Activated CD8-positive, alpha-beta memory T cell treated with anti-CD3 and anti-CD28 coated beads, Interleukin-2, amount 10 ng/mL, durations not matched to agents 7 days and 5 days (primary cell): ENCODE results near the gene KIF1A. TPM values are rescaled to one million over a fixed set of nuclear protein-coding genes. Genes with fewer than 3 reads are reported as not detected.
"Not testable (repeated sequence)": the region's sequence is repeated elsewhere in the genome, so short reads cannot be mapped to it uniquely, and the experiment has no call there.

ENCODE experiments used
- ATAC-seq: fragments of 150-1000 bp; cut with Tn5 transposase; one replicate; pipeline ENCODE4 v1.10.0; 2021; ENCODE audit warnings: moderate library complexity
- CTCF ChIA-PET: fragments of 350-600 bp; sonication (Branson Sonifier 250); formaldehyde crosslinking; loops from one replicate; lab custom pipeline; 2021; ENCODE audit warnings: antibody characterized with exemption; lab: Charles Lee
- DNase-seq: peaks from one replicate; pipeline ENCODE4 v3.0.0-alpha.2; 2020
- H3K27ac Mint-ChIP-seq: one replicate; pipeline ENCODE4 v1.8.0; 2021; ENCODE audit warnings: mild to moderate bottlenecking, mixed read lengths
- H3K27me3 Mint-ChIP-seq: one replicate; pipeline ENCODE4 v1.8.0; 2021; ENCODE audit warnings: mixed read lengths
- H3K36me3 Mint-ChIP-seq: one replicate; pipeline ENCODE4 v1.8.0; 2021; ENCODE audit warnings: mild to moderate bottlenecking, mixed read lengths
- H3K4me1 Mint-ChIP-seq: one replicate; pipeline ENCODE4 v1.8.0; 2021; ENCODE audit warnings: mixed read lengths
- H3K4me3 Mint-ChIP-seq: one replicate; pipeline ENCODE4 v1.8.0; 2021; ENCODE audit warnings: mild to moderate bottlenecking, moderate library complexity, mixed read lengths
- H3K9me3 Mint-ChIP-seq: one replicate; pipeline ENCODE4 v1.8.0; 2022; ENCODE audit warnings: low read depth, mixed read lengths
- total RNA-seq, 2 experiments: library from RNA; stranded (reverse); gene quantifications; one replicate each; pipeline ENCODE4 v1.2.3, GENCODE V29; 2021

KIF1A gene
- total RNA-seq, 2 experiments from 2014 or later, result 0.76 to 4.6 TPM

DNA sequence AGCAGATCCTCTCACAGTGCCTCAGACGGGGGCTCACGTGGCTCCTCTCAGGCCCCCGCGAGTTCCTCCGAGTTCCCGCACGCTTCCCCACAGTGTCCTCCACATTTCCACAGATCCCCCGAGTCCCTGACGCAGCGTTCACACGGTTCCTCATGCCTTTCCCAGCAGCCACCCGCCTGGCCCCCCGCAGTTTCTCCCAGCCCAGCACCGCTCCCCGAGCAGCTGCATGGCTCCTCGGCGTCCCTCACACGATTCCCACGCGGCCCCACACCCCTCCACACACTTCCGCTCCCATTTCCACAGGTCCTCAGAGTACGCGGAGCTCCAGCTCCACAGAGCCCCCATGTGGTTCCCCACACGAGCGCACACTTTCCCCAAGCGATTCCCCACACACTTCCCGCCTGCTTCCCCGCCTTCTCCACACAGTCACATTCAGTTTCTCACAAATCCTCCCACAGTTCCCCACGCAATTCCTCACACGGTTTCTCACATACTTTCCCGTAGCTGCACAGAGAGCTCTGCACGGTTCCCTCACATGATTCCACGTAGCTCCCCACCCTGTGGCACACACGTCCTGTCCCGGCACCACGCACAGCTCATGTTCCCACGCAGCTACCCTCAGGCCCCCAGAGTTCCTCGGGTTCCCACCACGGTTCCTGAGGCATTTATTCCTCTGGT is 39.9 kb downstream of the KIF1A start:
- no peaks in the 10 kb centered on the region for H3K9me3 Mint-ChIP-seq
- CTCF ChIA-PET, result no interaction called here
- DNase-seq, result no peak

DNA sequence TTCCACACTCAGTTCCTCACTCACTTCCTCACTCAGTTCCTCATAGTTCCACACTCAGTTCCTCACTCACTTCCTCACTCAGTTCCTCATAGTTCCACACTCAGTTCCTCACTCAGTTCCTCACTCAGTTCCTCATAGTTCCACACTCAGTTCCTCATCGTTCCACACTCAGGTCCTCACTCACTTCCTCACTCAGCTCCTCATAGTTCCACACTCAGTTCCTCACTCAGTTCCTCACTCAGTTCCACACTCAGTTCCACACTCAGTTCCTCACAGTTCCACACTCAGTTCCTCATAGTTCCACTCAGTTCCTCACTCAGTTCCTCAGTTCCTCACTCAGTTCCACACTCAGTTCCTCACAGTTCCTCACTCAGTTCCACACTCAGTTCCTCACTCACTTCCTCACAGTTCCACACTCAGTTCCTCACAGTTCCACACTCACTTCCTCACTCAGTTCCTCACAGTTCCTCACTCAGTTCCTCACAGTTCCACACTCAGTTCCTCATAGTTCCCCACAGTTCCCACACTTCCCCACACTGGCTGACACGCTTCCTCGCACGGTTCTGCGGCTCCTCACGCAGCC is 40.7 kb downstream of the KIF1A start:
- CTCF ChIA-PET, ATAC-seq, H3K4me1 Mint-ChIP-seq, H3K27me3 Mint-ChIP-seq, H3K9me3 Mint-ChIP-seq, H3K36me3 Mint-ChIP-seq, H3K27ac Mint-ChIP-seq, H3K4me3 Mint-ChIP-seq, DNase-seq: not testable (repeated sequence)

More for the DNA sequence above, 39.9 kb downstream of the KIF1A start:
- H3K4me1 Mint-ChIP-seq, result no peaks in the 10 kb centered on the region
- H3K4me3 Mint-ChIP-seq, result no peak overlapping the region
- no peaks in the 10 kb centered on the region for H3K36me3 Mint-ChIP-seq
- no peak overlapping the region for H3K27ac Mint-ChIP-seq
- ATAC-seq, result no peak
- no peaks in the 10 kb centered on the region for H3K27me3 Mint-ChIP-seq

DNA sequence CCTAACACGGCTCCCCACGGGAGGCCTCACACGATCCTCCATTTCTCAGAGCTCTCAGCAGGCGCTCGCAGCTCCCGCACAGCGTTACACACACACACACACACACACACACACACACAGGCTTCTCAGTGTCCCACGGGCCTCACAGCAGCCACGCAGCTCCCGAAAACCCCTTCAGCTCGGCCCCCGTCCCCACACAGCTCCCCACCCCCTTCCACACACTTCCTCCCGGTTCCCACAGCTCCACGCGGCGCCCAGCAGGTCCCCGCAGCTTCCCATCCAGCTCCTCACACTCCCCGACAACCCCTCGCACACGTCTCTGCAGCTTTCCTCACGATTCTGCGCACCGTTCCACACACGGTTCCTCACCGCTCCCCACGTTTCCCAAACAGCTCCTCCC is 41.6 kb downstream of the KIF1A start:
- no peak for ATAC-seq
- CTCF ChIA-PET, result no interaction called here
- Mint-ChIP-seq H3K9me3 (no peaks in the 10 kb centered on the region), H3K4me3 (no peak overlapping the region), H3K27ac (no peak overlapping the region), H3K36me3 (no peaks in the 10 kb centered on the region), H3K27me3 (no peaks in the 10 kb centered on the region), H3K4me1 (no peaks in the 10 kb centered on the region)
- DNase-seq, result no peak

DNA sequence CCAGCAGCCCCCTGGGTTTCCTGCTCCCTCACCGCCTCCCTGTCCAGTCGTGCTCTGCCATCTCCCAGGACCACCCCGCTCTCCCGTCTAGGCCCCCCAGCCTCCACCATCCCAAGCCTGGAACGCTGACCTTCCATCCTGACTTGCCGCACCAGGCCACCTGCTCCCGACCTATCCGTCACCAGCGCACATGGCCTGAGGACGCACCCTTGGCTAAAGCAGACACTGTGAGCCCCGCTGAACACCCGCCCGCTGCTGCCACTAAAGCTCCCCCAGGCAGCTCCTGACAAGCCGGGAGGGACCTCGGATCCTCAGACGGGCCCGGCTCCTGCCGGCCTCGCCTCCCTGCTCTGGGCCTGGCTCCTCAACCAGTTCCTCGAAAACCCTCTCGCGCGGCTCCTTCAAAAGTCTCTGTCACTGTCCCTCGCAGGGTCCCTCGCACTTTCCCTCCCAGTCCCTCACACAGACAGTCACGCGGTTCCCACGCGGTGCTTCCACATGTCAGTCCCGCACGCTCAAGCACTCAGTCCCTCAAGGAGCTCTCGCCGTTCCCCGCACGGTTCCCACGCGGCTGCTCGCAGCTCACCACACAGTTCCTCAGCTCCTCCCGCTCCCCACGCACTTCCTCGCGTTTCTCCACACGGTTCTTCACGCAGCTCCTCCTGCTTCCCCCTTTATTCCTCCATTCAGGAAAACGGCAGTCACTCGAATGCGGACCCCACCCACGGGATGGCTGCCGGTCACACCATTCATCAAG is 42.4 kb downstream of the KIF1A start:
- CTCF ChIA-PET, result no interaction called here
- Mint-ChIP-seq H3K4me1 (no peaks in the 10 kb centered on the region), H3K9me3 (no peaks in the 10 kb centered on the region), H3K27ac (no peak overlapping the region), H3K27me3 (no peaks in the 10 kb centered on the region), H3K4me3 (no peak overlapping the region), H3K36me3 (no peaks in the 10 kb centered on the region)
- DNase-seq, result no peak
- ATAC-seq, result no peak

DNA sequence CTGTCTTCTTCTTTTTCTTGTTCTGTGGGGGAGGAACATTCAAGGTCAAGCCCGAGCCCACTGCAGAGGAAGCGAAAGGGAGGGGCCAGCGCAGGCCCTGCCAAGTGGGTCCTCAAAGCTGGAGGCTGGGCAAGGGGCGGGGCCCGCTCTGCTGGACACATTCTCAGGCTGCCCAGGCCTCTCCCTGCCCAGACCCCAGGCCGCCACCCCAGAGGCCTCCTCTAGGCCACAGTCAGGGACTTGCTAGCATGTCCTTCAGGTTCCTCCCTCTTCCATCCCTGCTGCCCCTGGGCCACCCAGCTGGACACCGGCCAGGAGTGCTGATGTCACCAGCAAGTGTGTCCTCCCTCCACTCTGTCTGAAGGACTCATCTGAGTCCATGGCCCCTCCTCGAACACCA is 44.1 kb downstream of the KIF1A start:
- CTCF ChIA-PET, result no interaction called here
- H3K4me3 Mint-ChIP-seq, result no peak overlapping the region

DNA sequence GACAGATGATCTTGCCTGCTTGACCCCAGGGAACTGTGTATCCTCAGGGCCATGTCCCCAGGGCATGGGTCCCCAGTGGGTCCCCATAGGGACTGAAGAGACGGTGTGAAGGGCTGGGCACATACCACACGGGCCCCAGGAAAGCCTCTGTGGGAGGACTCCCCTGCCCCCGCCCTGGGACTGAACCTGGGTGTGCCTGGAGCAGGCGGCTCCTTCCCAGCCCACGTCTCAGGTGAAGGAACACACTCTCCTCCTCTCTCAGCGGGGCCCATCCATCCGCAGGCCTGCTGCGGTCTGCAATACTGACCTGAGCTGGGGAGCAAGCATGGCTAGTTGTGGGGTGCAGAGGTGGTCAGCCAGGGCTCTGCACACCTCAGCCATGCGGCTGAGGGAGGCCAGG is 45.2 kb downstream of the KIF1A start:
- Mint-ChIP-seq H3K27ac (no peak overlapping the region), H3K36me3 (no peaks in the 10 kb centered on the region), H3K9me3 (no peaks in the 10 kb centered on the region), H3K27me3 (no peaks in the 10 kb centered on the region), H3K4me3 (no peak overlapping the region), H3K4me1 (no peaks in the 10 kb centered on the region)
- DNase-seq (no peak), ATAC-seq (no peak)
- CTCF ChIA-PET, result no interaction called here

More for the DNA sequence above, 44.1 kb downstream of the KIF1A start:
- Mint-ChIP-seq H3K36me3 (no peaks in the 10 kb centered on the region), H3K27me3 (no peaks in the 10 kb centered on the region), H3K4me1 (no peaks in the 10 kb centered on the region), H3K27ac (no peak overlapping the region), H3K9me3 (no peaks in the 10 kb centered on the region)
- ATAC-seq (no peak), DNase-seq (no peak)

DNA sequence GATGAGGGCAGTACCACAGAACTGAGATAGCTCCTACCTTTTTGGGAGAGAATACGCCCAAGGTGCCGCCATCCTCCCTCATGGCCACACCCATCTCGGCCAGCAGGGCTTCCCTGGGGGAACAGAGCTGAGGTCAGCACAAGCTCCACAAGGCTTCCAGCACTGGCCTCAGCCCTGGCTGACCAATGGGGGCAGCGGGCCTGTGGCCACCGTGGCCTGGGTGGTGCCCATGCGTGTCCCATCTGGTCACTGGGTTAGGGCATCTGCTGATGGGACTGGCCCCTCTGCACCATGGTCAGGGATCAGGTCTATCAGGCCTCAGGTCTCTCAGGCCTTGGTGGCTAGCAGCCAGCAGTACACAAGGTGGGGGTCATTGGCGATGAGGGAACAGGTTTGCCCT is 50.9 kb downstream of the KIF1A start:
- Mint-ChIP-seq H3K4me3 (no peak overlapping the region), H3K9me3 (no peaks in the 10 kb centered on the region), H3K36me3 (no peaks in the 10 kb centered on the region), H3K27me3 (no peaks in the 10 kb centered on the region), H3K4me1 (no peaks in the 10 kb centered on the region), H3K27ac (no peak overlapping the region)
- DNase-seq, result no peak
- ATAC-seq, result no peak
- CTCF ChIA-PET, result no interaction called here

DNA sequence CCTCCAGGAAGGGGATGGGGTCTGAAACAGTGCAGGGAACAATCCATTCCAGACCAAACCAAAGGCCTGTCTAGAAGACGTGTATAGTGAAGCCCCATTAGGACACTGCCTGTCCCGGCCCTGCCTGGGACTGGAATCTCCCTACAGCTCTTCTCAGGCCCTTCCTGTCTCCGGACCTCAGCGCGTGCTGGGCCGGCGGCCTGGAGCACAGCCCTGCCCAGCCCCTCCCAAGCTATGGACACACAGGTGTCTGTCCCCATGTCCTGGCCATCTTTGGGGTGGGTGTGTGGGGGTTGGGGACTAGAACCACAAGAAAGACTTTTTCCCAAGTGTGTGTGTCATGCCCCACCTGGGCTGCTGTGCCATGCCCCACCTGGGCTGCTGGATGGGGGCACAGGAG is 51.8 kb downstream of the KIF1A start:
- Mint-ChIP-seq H3K27ac (no peak overlapping the region), H3K4me3 (no peak overlapping the region), H3K4me1 (no peaks in the 10 kb centered on the region), H3K9me3 (no peaks in the 10 kb centered on the region), H3K36me3 (no peaks in the 10 kb centered on the region), H3K27me3 (no peaks in the 10 kb centered on the region)
- DNase-seq (no peak), ATAC-seq (no peak)
- CTCF ChIA-PET, result no interaction called here

DNA sequence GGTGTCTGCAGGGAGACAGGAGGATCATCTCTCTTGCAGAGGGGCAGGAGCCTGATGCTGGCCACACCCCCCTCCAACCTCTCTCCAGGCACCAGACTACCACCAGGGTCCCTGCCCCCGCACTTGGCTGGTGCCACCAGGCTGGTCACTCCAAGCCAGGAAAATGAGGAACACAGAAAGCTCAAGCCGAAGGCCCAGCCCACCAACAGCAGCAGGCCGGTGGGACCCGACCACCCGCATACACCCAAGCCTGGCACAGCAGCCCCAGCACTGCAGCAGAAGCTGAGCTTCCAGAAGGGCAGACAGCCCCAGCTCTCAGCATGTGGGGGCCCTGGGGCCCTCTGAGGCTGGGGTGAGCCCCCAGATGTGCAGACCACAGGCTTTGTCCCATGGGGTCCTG is 52.7 kb downstream of the KIF1A start:
- Mint-ChIP-seq H3K4me3 (no peak overlapping the region), H3K27me3 (no peaks in the 10 kb centered on the region), H3K27ac (no peak overlapping the region), H3K4me1 (no peaks in the 10 kb centered on the region), H3K36me3 (no peaks in the 10 kb centered on the region), H3K9me3 (no peaks in the 10 kb centered on the region)
- no peak for ATAC-seq
- CTCF ChIA-PET, result no interaction called here
- no peak for DNase-seq

DNA sequence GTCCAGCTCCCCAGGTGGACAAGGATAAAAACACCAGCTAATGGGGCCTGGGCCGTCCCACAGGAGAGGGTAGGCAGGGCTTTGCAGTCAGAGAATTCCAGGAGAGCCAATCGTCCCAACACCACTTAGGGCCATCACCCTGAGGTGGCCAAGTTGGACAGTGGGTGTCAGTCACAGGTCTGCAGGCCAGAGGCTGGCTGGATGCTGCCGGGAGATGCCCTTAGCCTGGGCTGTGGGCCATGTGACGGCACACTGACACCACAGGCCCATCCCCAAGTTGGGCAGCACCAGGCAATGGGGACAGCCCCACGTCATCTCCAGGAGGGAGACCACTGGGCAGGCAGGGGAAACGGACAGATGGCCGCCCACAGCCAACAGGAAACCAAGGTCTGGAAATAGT is 53.9 kb downstream of the KIF1A start:
- no peak overlapping the region for H3K27ac Mint-ChIP-seq
- ATAC-seq, result no peak
- H3K4me3 Mint-ChIP-seq, result no peak overlapping the region
- H3K36me3 Mint-ChIP-seq, result no peaks in the 10 kb centered on the region
- no peaks in the 10 kb centered on the region for H3K4me1 Mint-ChIP-seq
- CTCF ChIA-PET, result no interaction called here
- no peaks in the 10 kb centered on the region for H3K27me3 Mint-ChIP-seq
- no peaks in the 10 kb centered on the region for H3K9me3 Mint-ChIP-seq
- no peak for DNase-seq

DNA sequence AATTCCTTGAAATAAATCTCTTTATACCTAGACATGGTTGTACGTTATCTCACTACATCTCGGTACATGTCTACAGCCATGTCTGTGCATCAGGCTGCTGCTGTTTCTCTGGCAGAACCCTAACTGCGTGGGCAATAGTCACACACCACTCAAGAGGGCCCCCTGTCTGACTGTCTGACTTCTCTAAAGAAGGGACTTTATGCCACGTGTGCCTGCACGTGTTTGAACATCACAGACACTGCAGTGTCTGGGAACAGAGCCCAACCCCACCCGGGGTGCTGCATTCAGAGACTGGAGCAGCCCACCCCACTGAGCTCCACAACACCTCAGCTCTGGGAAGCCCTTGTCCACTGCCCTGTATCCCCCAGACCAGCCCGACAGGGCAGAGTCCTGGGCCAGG is 55.0 kb downstream of the KIF1A start:
- Mint-ChIP-seq H3K36me3 (no peaks in the 10 kb centered on the region), H3K27ac (no peak overlapping the region), H3K27me3 (no peaks in the 10 kb centered on the region), H3K9me3 (no peaks in the 10 kb centered on the region), H3K4me1 (no peaks in the 10 kb centered on the region), H3K4me3 (no peak overlapping the region)
- no peak for DNase-seq
- ATAC-seq, result no peak
- CTCF ChIA-PET, result no interaction called here

DNA sequence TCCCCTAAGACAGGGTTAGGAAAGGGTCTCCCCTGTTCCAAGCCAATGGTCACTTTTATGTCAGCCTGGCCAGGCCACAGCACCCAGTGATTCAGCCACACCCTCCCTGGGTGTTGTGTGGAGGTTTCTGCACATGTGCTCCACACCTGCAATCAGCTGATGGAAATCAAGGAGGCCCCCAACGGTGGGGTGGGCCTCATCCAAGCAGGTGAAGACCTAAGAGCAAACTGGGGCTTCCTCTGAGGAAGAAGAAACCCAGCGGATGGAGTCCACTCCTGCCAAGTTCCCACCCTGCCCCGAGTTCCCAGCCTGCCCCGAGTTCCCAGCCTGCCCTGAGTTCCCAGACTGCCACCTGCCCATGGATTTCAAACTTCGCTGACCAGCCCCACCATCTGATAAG is 55.4 kb downstream of the KIF1A start:
- CTCF ChIA-PET, result no interaction called here
- H3K4me1 Mint-ChIP-seq, result no peaks in the 10 kb centered on the region
- no peak overlapping the region for H3K4me3 Mint-ChIP-seq
- no peaks in the 10 kb centered on the region for H3K27me3 Mint-ChIP-seq
- no peaks in the 10 kb centered on the region for H3K9me3 Mint-ChIP-seq
- H3K27ac Mint-ChIP-seq, result no peak overlapping the region
- no peak for ATAC-seq
- no peaks in the 10 kb centered on the region for H3K36me3 Mint-ChIP-seq
- DNase-seq, result no peak

DNA sequence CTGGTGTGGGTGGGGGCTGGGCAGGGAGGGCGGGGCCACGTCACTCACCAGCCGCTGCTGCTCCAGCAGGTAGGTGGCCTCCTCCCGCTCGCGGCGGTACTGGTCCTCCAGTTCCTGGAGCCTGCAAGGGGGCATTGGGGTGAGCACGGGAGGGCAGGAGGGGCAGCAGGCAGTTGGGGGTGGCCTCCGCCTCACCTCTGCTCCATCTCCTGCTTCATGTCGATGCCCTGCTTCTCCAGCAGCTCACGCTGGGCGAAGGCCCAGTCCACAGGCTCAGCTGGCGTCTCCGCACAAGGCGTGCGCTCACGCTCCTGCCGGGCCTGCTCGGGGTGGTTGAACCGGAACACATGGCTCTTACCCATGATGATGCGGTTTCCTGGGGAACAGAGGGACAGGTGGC is 57.0 kb downstream of the KIF1A start:
- Mint-ChIP-seq H3K27me3 (no peaks in the 10 kb centered on the region), H3K36me3 (no peaks in the 10 kb centered on the region), H3K4me3 (no peak overlapping the region), H3K9me3 (no peaks in the 10 kb centered on the region), H3K27ac (no peak overlapping the region), H3K4me1 (no peaks in the 10 kb centered on the region)
- no peak for DNase-seq
- ATAC-seq, result no peak
- CTCF ChIA-PET, result no interaction called here

DNA sequence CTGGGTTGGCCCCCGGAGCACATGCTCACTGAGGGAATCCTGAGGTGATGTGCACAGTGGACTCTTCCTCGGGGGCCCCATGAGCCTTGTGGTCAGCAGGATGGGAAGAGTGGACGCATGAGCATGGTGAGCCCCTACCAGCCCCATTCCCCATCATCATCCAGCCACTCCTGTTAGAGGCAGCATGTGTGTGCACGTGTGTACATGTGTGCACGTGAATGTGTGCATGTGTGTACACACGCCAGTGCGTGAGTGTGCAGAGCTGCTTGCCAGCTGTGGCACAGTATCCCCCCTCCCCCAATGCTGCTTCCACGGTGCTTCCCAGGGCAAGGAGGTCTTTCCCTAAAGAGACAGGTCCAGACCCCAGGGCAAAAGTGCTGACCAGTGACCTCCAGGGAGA is 57.8 kb downstream of the KIF1A start:
- Mint-ChIP-seq H3K27ac (no peak overlapping the region), H3K27me3 (no peaks in the 10 kb centered on the region), H3K36me3 (no peaks in the 10 kb centered on the region), H3K4me1 (no peaks in the 10 kb centered on the region), H3K4me3 (no peak overlapping the region), H3K9me3 (no peaks in the 10 kb centered on the region)
- CTCF ChIA-PET, result no interaction called here
- no peak for DNase-seq
- ATAC-seq, result no peak
